Right cardiac atrium (tissue), 5 donors: ENCODE measurements around the gene ARID3B. TPM values are rescaled to one million over a fixed set of nuclear protein-coding genes. Genes with fewer than 3 reads are reported as not detected.
"Not testable (repeated sequence)": the region's sequence is repeated elsewhere in the genome, so short reads cannot be mapped to it uniquely, and the experiment has no call there.

Experiments
- ATAC-seq, 2 donors: fragments of 200-7000 bp; cut with Tn5 transposase; one replicate each; pipeline versions ENCODE4 v1.8.0 to v1.9.1; 2020; ENCODE audit warnings: moderate library complexity in 2 of 2, mild to moderate bottlenecking in 1 of 2
- DNase-seq, 3 donors: peaks; one replicate each; pipeline ENCODE4 v3.0.0-alpha.2; 2020
- H3K27ac ChIP-seq: one replicate; pipeline ENCODE4 v1.5.1; 2013; ENCODE audit warnings: mild to moderate bottlenecking, low read length, control low read depth, moderate library complexity
- H3K27me3 ChIP-seq: one replicate; pipeline ENCODE4 v1.6.1; 2013; ENCODE audit not compliant: control insufficient read depth, insufficient read depth
- H3K4me1 ChIP-seq: one replicate; pipeline ENCODE4 v1.6.1; 2013; ENCODE audit warnings: low read length; ENCODE audit not compliant: control insufficient read depth, insufficient read depth
- H3K4me3 ChIP-seq: one replicate; pipeline ENCODE4 v1.5.1; 2013; ENCODE audit warnings: low read length, control low read depth
- H3K9me3 ChIP-seq: one replicate; pipeline ENCODE4 v1.6.1; 2013; ENCODE audit warnings: low read length; ENCODE audit not compliant: control insufficient read depth
- WGBS: extraction: QIAGEN DNeasy Blood & Tissue Kit; methylation state at CpG from one replicate; pipeline ENCODE4 v1.1.7; 2013; 5-methylcytosine and 5-hydroxymethylcytosine counted together
- intact Hi-C, 4 donors: fragments of 100-400 bp; cut with DNase I; formaldehyde crosslinking; loops; one replicate each; pipeline versions ENCODE4 v1.11.0 to v1.14.0; 2022 to 2023
- polyA plus RNA-seq: library from polyadenylated mRNA; stranded (reverse); fragments of 200-250 nt; gene quantifications from one replicate; pipeline ENCODE4 v1.2.3, GENCODE V29; 2013
- total RNA-seq, 4 donors: library from RNA; stranded (reverse); fragmentation: NEBNext Ultra II Directional; extraction: Animal tissue kit (Norgen Biotek cat#: 25700); gene quantifications; one replicate each; pipeline ENCODE4 v1.2.1, GENCODE V29; 2021
- donor health status: healthy with polysubstance abuse.
- donor health status: DM: no; HTN: yes; CAD: no.
- donor health status: DM: no; HTN: no; CAD: no.
- donor health status: DM: no; HTN: yes; CAD: no; lungs with severe emphysema.
- donor health status: DM: yes; HTN: yes; CAD: no.

The ARID3B gene
- total and polyA plus RNA-seq, 5 donors, result 2.1 to 3.8 (median 2.3) TPM

GRCh38 chr15:74511583-74511982, 29.4 kb upstream of the ARID3B start:
- no peak for DNase-seq
- H3K27ac ChIP-seq, result no peak overlapping the region
- 74% methylated on average over 4 of the region's 4 CpGs for WGBS
- ATAC-seq, result no peak
- intact Hi-C loops, result no loop called here
- H3K27me3 ChIP-seq, result no peaks in the 10 kb centered on the region
- no peaks in the 10 kb centered on the region for H3K9me3 ChIP-seq
- H3K4me1 ChIP-seq, result no peaks in the 10 kb centered on the region
- H3K4me3 ChIP-seq, result no peak overlapping the region

DNA sequence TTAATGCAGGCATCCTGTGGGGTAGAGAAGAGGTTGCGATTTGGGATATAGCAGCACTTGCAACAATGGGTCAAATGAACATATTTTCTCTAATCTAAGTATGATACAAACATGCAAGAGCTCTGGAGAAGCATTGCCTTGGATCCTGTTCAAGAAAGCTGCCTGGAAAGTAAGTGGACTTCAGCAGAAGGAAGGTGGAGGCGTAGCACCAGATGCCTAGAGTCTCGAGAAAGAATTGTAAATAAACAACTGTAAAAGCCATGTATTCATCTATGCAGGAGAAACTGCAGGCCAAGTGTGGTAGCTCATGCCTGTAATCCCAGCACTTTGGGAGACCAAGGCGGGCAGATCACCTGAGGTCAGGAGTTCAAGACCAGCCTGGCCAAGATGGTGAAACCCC, 27.0 kb upstream of the ARID3B start:
- H3K4me1 ChIP-seq, H3K9me3 ChIP-seq, ATAC-seq, H3K27me3 ChIP-seq, H3K4me3 ChIP-seq, H3K27ac ChIP-seq, intact Hi-C loops, DNase-seq: not testable (repeated sequence)
- 68% methylated on average over 4 of the region's 4 CpGs for WGBS

DNA sequence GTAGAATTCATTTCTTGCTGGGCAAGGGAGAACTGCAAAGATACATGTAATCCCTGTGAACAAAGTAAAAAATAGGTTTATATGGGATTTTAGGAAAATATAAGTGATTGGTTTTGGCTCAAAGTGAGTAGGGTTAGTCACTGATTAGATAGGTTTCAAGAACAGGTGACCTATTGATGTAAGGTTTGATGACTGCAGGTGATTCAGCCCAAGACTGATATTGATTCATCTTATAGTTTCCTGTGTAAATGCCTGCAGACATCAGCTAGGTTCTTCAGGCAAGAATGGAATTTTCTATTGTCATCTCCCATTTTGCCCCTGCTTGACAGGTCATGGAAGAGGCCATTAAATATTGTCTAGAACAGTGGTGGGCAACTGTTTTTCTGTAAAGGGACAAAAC, 23.9 kb upstream of the ARID3B start:
- ATAC-seq, result no peak

GRCh38 chr15:74519311-74519710, 21.7 kb upstream of the ARID3B start:
- Histone ChIP-seq H3K9me3 (no peaks in the 10 kb centered on the region), H3K4me3 (no peak overlapping the region), H3K4me1 (no peaks in the 10 kb centered on the region), H3K27me3 (no peaks in the 10 kb centered on the region), H3K27ac (no peak overlapping the region)
- WGBS, result 83% methylated on average over 4 of the region's 4 CpGs
- no peak for ATAC-seq
- DNase-seq, result no peak
- intact Hi-C loops, result no loop called here

More for the DNA sequence above, 23.9 kb upstream of the ARID3B start:
- no peak overlapping the region for H3K27ac ChIP-seq
- no peak for DNase-seq
- no peak overlapping the region for H3K4me3 ChIP-seq
- H3K27me3 ChIP-seq, result no peaks in the 10 kb centered on the region
- H3K4me1 ChIP-seq, result no peaks in the 10 kb centered on the region
- no peaks in the 10 kb centered on the region for H3K9me3 ChIP-seq
- intact Hi-C loops, result no loop called here

DNA sequence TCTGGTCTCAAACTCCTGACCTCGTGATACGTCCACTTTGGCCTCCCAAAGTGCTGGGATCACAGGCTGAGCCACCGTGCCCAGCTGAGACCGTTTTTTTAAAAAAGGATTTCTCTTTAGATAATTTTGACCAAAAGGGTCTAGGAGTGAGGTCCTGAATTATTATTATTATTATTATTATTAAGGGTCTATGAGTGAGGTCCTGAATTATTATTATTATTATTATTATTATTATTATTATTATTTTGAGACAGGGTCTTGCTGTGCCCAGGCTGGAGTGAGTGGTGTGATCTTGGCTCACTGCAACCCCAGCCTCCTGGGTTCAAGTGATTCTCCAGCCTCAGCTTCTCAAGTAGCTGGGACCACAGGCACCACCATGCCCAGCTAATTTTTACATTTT, 20.6 kb upstream of the ARID3B start:
- H3K4me1 ChIP-seq, result no peaks in the 10 kb centered on the region
- no peak for ATAC-seq

GRCh38 chr15:74523982-74524381, 17.0 kb upstream of the ARID3B start:
- intact Hi-C loops, result no loop called here
- no peaks in the 10 kb centered on the region for H3K27me3 ChIP-seq
- no peak overlapping the region for H3K4me3 ChIP-seq
- H3K4me1 ChIP-seq, result no peaks in the 10 kb centered on the region
- no peak overlapping the region for H3K27ac ChIP-seq
- ATAC-seq, result no peak
- no peak for DNase-seq
- H3K9me3 ChIP-seq, result no peaks in the 10 kb centered on the region

More for the DNA sequence above, 20.6 kb upstream of the ARID3B start:
- H3K9me3 ChIP-seq, result no peaks in the 10 kb centered on the region
- no peak overlapping the region for H3K4me3 ChIP-seq
- no peak for DNase-seq
- WGBS, result 92% methylated on average over 4 of the region's 4 CpGs
- H3K27me3 ChIP-seq, result no peaks in the 10 kb centered on the region
- intact Hi-C loops, result no loop called here
- no peak overlapping the region for H3K27ac ChIP-seq

- Histone ChIP-seq H3K4me1 (no peaks in the 10 kb centered on the region), H3K27me3 (no peaks in the 10 kb centered on the region), H3K4me3 (no peak overlapping the region), H3K9me3 (no peaks in the 10 kb centered on the region), H3K27ac (no peak overlapping the region)
- DNase-seq (no peak), ATAC-seq (no peak)
- intact Hi-C loops, result no loop called here
- 41% methylated on average over 1 of the region's 1 CpG for WGBS
Measured at GRCh38 chr15:74525309-74525708, 15.7 kb upstream of the ARID3B start.

DNA sequence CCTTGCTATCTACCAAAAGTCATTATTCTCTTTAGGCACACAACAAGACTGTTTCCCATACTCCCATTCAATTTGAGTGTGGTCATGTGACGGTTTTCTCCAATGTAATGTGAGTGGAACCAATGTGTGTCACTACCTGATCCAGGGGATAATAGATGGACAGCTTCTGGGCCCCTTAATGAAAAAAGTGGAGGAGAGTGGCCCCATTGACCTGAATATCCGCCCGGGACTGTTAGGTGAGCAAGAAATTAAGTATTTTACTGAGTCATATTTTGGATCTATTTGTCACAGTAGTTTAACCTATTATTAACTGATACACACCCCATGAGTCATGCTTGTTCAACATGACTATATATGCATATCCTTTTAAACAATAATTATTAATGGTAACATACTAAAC, 15.1 kb upstream of the ARID3B start:
- Histone ChIP-seq H3K4me1 (no peaks in the 10 kb centered on the region), H3K4me3 (no peak overlapping the region), H3K27me3 (no peaks in the 10 kb centered on the region), H3K9me3 (no peaks in the 10 kb centered on the region), H3K27ac (no peak overlapping the region)
- DNase-seq, result no peak
- 74% methylated on average over 3 of the region's 3 CpGs for WGBS
- no peak for ATAC-seq
- intact Hi-C loops, result no loop called here

GRCh38 chr15:74528876-74529275, 12.1 kb upstream of the ARID3B start:
- Histone ChIP-seq H3K27me3 (no peaks in the 10 kb centered on the region), H3K9me3 (no peaks in the 10 kb centered on the region), H3K4me3 (no peak overlapping the region), H3K4me1 (no peaks in the 10 kb centered on the region), H3K27ac (no peak overlapping the region)
- ATAC-seq (no peak), DNase-seq (no peak)
- WGBS, result 87% methylated on average over 5 of the region's 5 CpGs
- intact Hi-C loops, result no loop called here

- no peaks in the 10 kb centered on the region for H3K4me1 ChIP-seq
- H3K27me3 ChIP-seq, result no peaks in the 10 kb centered on the region
- DNase-seq (no peak), ATAC-seq (no peak)
- intact Hi-C loops, result no loop called here
- no peak overlapping the region for H3K27ac ChIP-seq
- H3K9me3 ChIP-seq, result no peaks in the 10 kb centered on the region
- H3K4me3 ChIP-seq, result no peak overlapping the region
- 67% methylated on average over 8 of the region's 8 CpGs for WGBS
Measured at GRCh38 chr15:74529921-74530320, 11.1 kb upstream of the ARID3B start.

DNA sequence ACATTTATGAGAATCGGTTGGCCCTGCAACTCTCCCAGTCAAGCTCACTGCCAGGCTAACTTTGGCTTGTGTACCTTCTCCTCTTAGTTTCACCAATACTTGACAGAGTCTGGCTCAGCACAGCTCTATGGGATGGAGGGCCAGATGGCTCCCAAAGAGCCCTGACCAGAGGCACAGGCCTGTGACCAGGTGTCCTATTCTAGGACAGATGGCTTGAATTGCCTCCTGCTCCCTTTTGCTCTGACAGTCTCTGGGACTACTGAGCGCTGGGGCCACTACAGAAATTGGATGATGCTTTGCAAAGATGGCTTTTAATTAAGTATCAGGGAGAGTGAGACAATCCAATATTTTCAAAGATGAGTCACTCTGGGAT, 10.3 kb upstream of the ARID3B start:
- Histone ChIP-seq H3K27ac (no peak overlapping the region), H3K9me3 (no peaks in the 10 kb centered on the region), H3K27me3 (no peaks in the 10 kb centered on the region), H3K4me1 (no peaks in the 10 kb centered on the region), H3K4me3 (no peak overlapping the region)
- DNase-seq (no peak), ATAC-seq (no peak)
- 89% methylated on average over 2 of the region's 2 CpGs for whole genome bisulfite sequencing
- intact Hi-C loops, result no loop called here

GRCh38 chr15:74531144-74531811, 9.7 kb upstream of the ARID3B start:
- no peak overlapping the region for H3K27ac ChIP-seq
- H3K27me3 ChIP-seq, result no peaks in the 10 kb centered on the region
- no peaks in the 10 kb centered on the region for H3K4me1 ChIP-seq
- no peak overlapping the region for H3K4me3 ChIP-seq
- 71% methylated on average over 4 of the region's 4 CpGs for WGBS
- intact Hi-C loops, result no loop called here
- no peaks in the 10 kb centered on the region for H3K9me3 ChIP-seq
- DNase-seq, result no peak
- ATAC-seq, result no peak
